Measurements from ENCODE around the gene PPM1L. TPM values are rescaled to one million over a fixed set of nuclear protein-coding genes. Genes with fewer than 3 reads are reported as not detected.

Gene PPM1L
- total RNA-seq, 1 experiment from 2014 or later, result 4.3 TPM

GRCh38 chr3:160806686-160807085 lies 50.7 kb downstream of the PPM1L start:
- no peak for DNase-seq (ENCODE audit: low read depth)

GRCh38 chr3:160808838-160809237 lies 52.8 kb downstream of the PPM1L start:
- no peak for DNase-seq (ENCODE audit: low read depth)

- no peak for DNase-seq (ENCODE audit: low read depth)
Observed at GRCh38 chr3:160809453-160809852, 53.4 kb downstream of the PPM1L start.

GRCh38 chr3:160810362-160811236 lies 54.6 kb downstream of the PPM1L start:
- DNase-seq (ENCODE audit: low read depth), result peak; percentile 20

GRCh38 chr3:160811237-160811548 lies 55.2 kb downstream of the PPM1L start:
- no peak for DNase-seq (ENCODE audit: low read depth)

GRCh38 chr3:160812304-160812703 lies 56.3 kb downstream of the PPM1L start:
- no peak for DNase-seq (ENCODE audit: low read depth)

GRCh38 chr3:160815280-160815679 lies 59.2 kb downstream of the PPM1L start:
- DNase-seq (ENCODE audit: low read depth), result no peak

- no peak for DNase-seq (ENCODE audit: low read depth)
Observed at GRCh38 chr3:160820022-160820421, 64.0 kb downstream of the PPM1L start.

GRCh38 chr3:160820430-160820829 lies 64.4 kb downstream of the PPM1L start:
- no peak for DNase-seq (ENCODE audit: low read depth)

GRCh38 chr3:160822936-160823335 lies 66.9 kb downstream of the PPM1L start:
- DNase-seq (ENCODE audit: low read depth), result no peak

- DNase-seq (ENCODE audit: low read depth), result no peak
Observed at GRCh38 chr3:160825311-160825800, 69.3 kb downstream of the PPM1L start.

GRCh38 chr3:160826408-160826807 lies 70.4 kb downstream of the PPM1L start:
- no peak for DNase-seq (ENCODE audit: low read depth)

- no peak for DNase-seq (ENCODE audit: low read depth)
Observed at GRCh38 chr3:160826991-160827390, 71.0 kb downstream of the PPM1L start.

GRCh38 chr3:160827516-160827915 lies 71.5 kb downstream of the PPM1L start:
- no peak for DNase-seq (ENCODE audit: low read depth)

GRCh38 chr3:160828880-160829279 lies 72.8 kb downstream of the PPM1L start:
- no peak for DNase-seq (ENCODE audit: low read depth)

- DNase-seq (ENCODE audit: low read depth), result no peak
Observed at GRCh38 chr3:160829486-160830009, 73.5 kb downstream of the PPM1L start.

- no peak for DNase-seq (ENCODE audit: low read depth)
Observed at GRCh38 chr3:160830796-160831195, 74.8 kb downstream of the PPM1L start.

GRCh38 chr3:160831401-160831800 lies 75.4 kb downstream of the PPM1L start:
- DNase-seq (ENCODE audit: low read depth), result no peak

- DNase-seq (ENCODE audit: low read depth), result peak; percentile 52
Observed at GRCh38 chr3:160837394-160837980, 81.5 kb downstream of the PPM1L start.

GRCh38 chr3:160840590-160840989 lies 84.6 kb downstream of the PPM1L start:
- DNase-seq (ENCODE audit: low read depth), result no peak

- DNase-seq (ENCODE audit: low read depth), result no peak
Observed at GRCh38 chr3:160841455-160841854, 85.4 kb downstream of the PPM1L start.
